Measurements from ENCODE around the gene QRICH2.

QRICH2 gene

DNA sequence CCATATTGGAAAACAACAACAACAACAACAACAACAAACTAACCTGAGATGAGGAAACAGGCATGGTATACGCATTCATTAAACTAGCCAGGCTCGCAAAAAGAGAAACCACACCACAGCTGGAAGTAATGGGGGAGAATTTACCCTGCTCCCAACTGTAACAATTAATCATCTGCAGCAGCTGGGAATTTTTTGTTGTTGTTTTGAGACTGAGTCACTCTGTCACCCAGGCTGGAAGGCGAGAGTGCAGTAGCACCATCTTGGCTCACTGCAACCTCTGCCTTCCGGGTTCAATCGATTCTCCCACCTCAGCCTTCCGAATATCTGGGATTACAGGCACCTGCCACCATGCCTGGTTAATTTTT, 29.3 kb upstream of the QRICH2 start:
- Histone ChIP-seq H3K9ac (ENCODE audit: low read length) (no peak overlapping the region), H3K9me3 (ENCODE audit: insufficient read depth, low read length) (no peaks in the 10 kb centered on the region), H3K36me3 (ENCODE audit: low read length) (no peaks in the 10 kb centered on the region), H3K27me3 (ENCODE audit: low read length) (no peaks in the 10 kb centered on the region), H2AFZ (ENCODE audit: low read depth, low read length, severe bottlenecking) (no peak overlapping the region), H3K27ac (ENCODE audit: low read depth, low read length) (no peak overlapping the region), H3K4me3 (ENCODE audit: insufficient read depth, low read length, poor library complexity, severe bottlenecking) (no peak overlapping the region), H4K20me1 (ENCODE audit: low read depth, low read length) (no peaks in the 10 kb centered on the region), H3K4me2 (ENCODE audit: low read depth, low read length, poor library complexity, severe bottlenecking) (no peak overlapping the region), H3K9me2 (replicated peaks; ENCODE audit: insufficient read depth, low read length) (no peaks in the 10 kb centered on the region), H3K79me2 (ENCODE audit: insufficient read depth, low read length) (0 out of 2 replicates have a peak, but pooled peaks cover 3% of the 10 kb centered on the region), H3F3A (ENCODE audit: insufficient read depth) (no peaks in the 10 kb centered on the region)
- TF ChIP-seq, protein P1, sequence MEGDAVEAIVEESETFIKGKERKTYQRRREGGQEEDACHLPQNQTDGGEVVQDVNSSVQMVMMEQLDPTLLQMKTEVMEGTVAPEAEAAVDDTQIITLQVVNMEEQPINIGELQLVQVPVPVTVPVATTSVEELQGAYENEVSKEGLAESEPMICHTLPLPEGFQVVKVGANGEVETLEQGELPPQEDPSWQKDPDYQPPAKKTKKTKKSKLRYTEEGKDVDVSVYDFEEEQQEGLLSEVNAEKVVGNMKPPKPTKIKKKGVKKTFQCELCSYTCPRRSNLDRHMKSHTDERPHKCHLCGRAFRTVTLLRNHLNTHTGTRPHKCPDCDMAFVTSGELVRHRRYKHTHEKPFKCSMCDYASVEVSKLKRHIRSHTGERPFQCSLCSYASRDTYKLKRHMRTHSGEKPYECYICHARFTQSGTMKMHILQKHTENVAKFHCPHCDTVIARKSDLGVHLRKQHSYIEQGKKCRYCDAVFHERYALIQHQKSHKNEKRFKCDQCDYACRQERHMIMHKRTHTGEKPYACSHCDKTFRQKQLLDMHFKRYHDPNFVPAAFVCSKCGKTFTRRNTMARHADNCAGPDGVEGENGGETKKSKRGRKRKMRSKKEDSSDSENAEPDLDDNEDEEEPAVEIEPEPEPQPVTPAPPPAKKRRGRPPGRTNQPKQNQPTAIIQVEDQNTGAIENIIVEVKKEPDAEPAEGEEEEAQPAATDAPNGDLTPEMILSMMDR (IDR thresholded peaks at IDR 0.05; ENCODE audit: insufficient read depth, low read length, poor library complexity, severe bottlenecking) = no peak
- TF ChIP-seq EZH2phosphoT487 (conservative IDR thresholded peaks at IDR 0.05; ENCODE audit: low read length) = no peak

- H4K20me1 ChIP-seq (ENCODE audit: low read depth, low read length) = no peaks in the 10 kb centered on the region
- H3K4me2 ChIP-seq (ENCODE audit: low read depth, low read length, poor library complexity, severe bottlenecking) = no peak overlapping the region
- H3K9me2 ChIP-seq (replicated peaks; ENCODE audit: insufficient read depth, low read length) = no peaks in the 10 kb centered on the region
- H3K9me3 ChIP-seq (ENCODE audit: insufficient read depth, low read length) = no peaks in the 10 kb centered on the region
- no peaks in the 10 kb centered on the region for H3K36me3 ChIP-seq (ENCODE audit: low read length)
- H3K9ac ChIP-seq (ENCODE audit: low read length) = no peak overlapping the region
- H3K79me2 ChIP-seq (ENCODE audit: insufficient read depth, low read length) = 0 out of 2 replicates have a peak, but pooled peaks cover 3% of the 10 kb centered on the region
- no peak overlapping the region for H3K4me3 ChIP-seq (ENCODE audit: insufficient read depth, low read length, poor library complexity, severe bottlenecking)
- no peaks in the 10 kb centered on the region for H3K27me3 ChIP-seq (ENCODE audit: low read length)
- no peak for TF ChIP-seq EZH2phosphoT487 (conservative IDR thresholded peaks at IDR 0.05; ENCODE audit: low read length)
- TF ChIP-seq, protein P1 (IDR thresholded peaks at IDR 0.05; ENCODE audit: insufficient read depth, low read length, poor library complexity, severe bottlenecking) = no peak
- no peak overlapping the region for H2AFZ ChIP-seq (ENCODE audit: low read depth, low read length, severe bottlenecking)
- no peaks in the 10 kb centered on the region for H3F3A ChIP-seq (ENCODE audit: insufficient read depth)
- no peak overlapping the region for H3K27ac ChIP-seq (ENCODE audit: low read depth, low read length)
Observed at GRCh38 chr17:76336756-76337412, 28.8 kb upstream of the QRICH2 start.

- H2AFZ ChIP-seq (ENCODE audit: low read depth, low read length, severe bottlenecking) = no peak overlapping the region
- H3K36me3 ChIP-seq (ENCODE audit: low read length) = peaks cover 3% of the 10 kb centered on the region; the same call in 1 of the 2 replicates
- no peak overlapping the region for H3K4me3 ChIP-seq (ENCODE audit: insufficient read depth, low read length, poor library complexity, severe bottlenecking)
- no peaks in the 10 kb centered on the region for H3K27me3 ChIP-seq (ENCODE audit: low read length)
- H3K9me2 ChIP-seq (replicated peaks; ENCODE audit: insufficient read depth, low read length) = no peaks in the 10 kb centered on the region
- no peak overlapping the region for H3K27ac ChIP-seq (ENCODE audit: low read depth, low read length)
- no peaks in the 10 kb centered on the region for H3F3A ChIP-seq (ENCODE audit: insufficient read depth)
- H3K79me2 ChIP-seq (ENCODE audit: insufficient read depth, low read length) = 0 out of 2 replicates have a peak, but pooled peaks cover 3% of the 10 kb centered on the region
- H3K4me2 ChIP-seq (ENCODE audit: low read depth, low read length, poor library complexity, severe bottlenecking) = no peak overlapping the region
- H3K9me3 ChIP-seq (ENCODE audit: insufficient read depth, low read length) = no peaks in the 10 kb centered on the region
- no peaks in the 10 kb centered on the region for H4K20me1 ChIP-seq (ENCODE audit: low read depth, low read length)
- no peak overlapping the region for H3K9ac ChIP-seq (ENCODE audit: low read length)
- TF ChIP-seq, protein P1 (IDR thresholded peaks at IDR 0.05; ENCODE audit: insufficient read depth, low read length, poor library complexity, severe bottlenecking) = no peak
- no peak for TF ChIP-seq EZH2phosphoT487 (conservative IDR thresholded peaks at IDR 0.05; ENCODE audit: low read length)
Observed at GRCh38 chr17:76335716-76336381, 27.8 kb upstream of the QRICH2 start.
